ENCODE data around the gene CHSY1.

Gene CHSY1

DNA sequence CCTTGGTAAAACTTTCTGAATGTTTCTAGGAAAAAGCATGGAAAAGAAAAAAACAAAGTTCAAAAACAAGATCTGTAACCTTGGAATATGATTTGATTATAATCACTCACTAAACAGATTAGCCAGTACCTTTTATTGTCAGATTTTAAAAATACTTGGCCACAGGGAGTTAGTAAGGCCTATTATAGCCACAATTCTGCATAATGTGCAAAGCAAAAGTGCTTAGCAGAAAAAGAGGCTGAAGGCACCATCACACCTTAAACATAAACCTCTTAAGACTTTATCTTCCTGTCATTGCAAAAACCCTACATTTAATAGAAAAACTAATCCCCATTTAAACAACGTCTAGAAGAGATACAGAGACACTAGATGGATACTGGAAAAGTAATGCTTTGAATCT is 41.8 kb downstream of the CHSY1 start:
- TF ChIP-seq, protein P1, sequence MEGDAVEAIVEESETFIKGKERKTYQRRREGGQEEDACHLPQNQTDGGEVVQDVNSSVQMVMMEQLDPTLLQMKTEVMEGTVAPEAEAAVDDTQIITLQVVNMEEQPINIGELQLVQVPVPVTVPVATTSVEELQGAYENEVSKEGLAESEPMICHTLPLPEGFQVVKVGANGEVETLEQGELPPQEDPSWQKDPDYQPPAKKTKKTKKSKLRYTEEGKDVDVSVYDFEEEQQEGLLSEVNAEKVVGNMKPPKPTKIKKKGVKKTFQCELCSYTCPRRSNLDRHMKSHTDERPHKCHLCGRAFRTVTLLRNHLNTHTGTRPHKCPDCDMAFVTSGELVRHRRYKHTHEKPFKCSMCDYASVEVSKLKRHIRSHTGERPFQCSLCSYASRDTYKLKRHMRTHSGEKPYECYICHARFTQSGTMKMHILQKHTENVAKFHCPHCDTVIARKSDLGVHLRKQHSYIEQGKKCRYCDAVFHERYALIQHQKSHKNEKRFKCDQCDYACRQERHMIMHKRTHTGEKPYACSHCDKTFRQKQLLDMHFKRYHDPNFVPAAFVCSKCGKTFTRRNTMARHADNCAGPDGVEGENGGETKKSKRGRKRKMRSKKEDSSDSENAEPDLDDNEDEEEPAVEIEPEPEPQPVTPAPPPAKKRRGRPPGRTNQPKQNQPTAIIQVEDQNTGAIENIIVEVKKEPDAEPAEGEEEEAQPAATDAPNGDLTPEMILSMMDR (IDR thresholded peaks at IDR 0.05), result no peak

DNA sequence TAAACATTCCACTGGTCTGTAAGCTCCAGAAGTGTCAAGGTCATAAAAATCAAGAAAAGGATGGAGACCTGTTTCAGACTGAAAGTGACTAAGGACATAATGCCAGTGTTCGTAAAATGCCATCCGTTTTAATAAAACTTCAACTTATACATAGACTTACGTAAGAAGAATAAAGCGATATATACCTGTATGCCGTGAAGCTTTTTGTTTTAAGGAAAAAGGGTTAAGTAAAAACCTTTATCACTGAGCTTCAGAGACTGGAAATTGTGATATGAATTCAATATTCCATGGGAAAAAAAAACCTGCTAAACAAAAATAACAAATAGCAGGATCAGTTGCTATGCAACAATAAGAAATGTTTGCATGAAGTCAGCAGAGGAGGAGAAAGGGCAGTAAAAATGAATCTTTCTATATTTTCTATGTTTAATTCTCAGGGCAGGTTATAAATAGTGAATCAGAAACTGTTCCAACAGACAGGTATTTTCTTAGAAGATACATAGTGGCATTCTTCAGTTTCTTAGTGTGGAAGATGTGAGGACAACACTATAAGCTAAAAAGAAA is 42.5 kb downstream of the CHSY1 start:
- TF ChIP-seq, protein P1 (IDR thresholded peaks at IDR 0.05), result no peak

DNA sequence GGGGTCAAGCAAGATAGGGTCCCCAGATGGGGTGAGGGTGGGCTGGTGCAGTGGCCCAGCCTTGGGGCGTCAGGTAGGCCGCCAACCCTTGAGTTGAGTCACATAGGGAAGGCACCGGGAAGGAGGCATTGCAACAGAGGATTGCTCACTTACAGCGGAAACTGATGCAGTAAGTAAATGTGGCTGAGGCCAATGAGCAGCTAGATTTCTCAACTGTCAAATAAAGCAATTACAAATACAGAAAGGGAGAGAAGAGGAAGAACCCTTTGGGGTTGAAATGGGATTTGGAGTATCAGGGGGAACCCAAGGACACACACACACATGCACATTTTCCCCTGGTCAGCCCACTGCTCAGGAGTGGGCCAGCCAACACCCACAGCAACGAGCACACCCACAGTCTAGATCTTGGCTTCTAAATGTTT is 44.0 kb downstream of the CHSY1 start:
- TF ChIP-seq, protein P1 (IDR thresholded peaks at IDR 0.05), result no peak

DNA sequence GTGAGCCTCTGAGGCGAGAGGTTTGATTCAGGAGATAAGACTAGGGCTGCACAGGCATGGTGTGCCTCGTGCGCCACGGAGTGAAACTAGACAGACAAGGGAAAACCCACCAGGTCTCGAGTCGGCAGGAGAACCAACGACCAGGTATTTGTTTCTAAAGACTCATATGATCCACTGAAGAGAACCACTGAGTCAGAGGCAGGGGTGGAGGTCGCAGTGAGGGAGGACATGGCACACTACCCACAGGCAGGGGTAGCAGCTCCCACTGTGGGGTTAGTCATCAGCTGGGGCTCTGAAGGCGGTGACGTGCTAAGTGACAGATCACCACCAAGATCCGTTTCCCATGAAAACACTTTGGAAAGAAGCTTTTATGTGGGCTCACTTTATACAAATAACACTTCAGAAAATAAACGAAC is 45.7 kb downstream of the CHSY1 start:
- TF ChIP-seq, protein P1 (IDR thresholded peaks at IDR 0.05), result no peak

DNA sequence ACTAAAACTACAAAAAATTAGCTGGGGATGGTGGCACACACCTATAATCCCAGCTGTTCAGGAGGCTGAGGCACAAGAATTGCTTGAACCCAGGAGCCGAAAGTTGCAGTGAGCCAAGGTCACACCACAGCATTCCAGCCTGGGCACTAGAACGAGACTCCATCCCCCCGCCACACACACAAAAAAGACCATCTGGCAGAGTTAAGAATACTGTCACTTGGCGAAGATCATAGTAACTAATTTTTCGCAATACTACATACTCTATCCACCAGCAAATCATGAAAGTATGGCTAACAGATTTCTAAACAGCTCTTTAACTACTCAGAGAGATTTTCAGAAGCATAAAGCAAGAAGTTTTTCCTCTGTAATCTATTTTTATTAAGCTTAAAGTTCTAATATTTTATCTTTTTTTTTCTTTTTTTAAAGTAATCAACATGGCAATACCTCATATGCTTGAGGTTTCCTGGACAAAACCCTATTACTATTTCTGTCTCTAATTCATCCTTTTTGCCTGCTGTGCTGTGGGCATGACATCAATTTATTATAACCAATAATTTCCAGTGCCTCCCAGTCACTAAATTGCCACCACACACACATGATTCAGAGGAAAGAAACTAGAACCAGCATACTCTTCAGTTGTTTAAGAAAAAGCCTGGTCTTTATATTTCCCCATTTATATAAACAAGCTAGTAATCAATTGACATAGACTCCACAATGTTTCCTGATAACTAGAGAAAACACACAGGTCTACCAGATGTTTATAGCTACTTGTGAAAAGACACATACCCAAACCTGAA is 46.9 kb downstream of the CHSY1 start:
- TF ChIP-seq, protein P1 (IDR thresholded peaks at IDR 0.05), result no peak

DNA sequence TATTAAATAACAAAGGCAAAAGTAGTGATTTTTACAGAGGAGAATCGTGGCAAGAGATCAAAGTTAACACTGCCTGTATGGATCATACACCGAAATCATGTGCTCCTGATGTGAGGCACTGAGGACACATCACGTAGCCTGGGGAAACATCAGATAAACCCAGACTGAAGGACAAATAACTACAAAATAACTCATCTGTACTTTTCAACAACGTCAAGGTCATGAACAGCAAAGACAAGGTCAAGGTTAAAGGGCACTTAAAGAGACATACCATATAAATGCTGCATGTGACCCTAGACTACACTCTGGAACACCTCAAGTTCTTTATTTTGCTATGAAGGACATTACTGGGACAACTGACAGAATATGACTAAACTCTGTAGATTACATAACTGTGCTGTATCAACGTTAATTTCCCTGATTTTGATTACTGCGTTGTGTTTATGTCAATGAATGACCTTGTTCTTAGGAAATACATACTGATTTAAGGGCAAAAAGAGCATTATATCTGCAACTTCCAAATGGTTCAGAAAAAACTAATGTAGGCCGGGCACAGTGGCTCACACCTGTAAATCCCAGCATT is 48.1 kb downstream of the CHSY1 start:
- TF ChIP-seq, protein P1 (IDR thresholded peaks at IDR 0.05), result no peak

DNA sequence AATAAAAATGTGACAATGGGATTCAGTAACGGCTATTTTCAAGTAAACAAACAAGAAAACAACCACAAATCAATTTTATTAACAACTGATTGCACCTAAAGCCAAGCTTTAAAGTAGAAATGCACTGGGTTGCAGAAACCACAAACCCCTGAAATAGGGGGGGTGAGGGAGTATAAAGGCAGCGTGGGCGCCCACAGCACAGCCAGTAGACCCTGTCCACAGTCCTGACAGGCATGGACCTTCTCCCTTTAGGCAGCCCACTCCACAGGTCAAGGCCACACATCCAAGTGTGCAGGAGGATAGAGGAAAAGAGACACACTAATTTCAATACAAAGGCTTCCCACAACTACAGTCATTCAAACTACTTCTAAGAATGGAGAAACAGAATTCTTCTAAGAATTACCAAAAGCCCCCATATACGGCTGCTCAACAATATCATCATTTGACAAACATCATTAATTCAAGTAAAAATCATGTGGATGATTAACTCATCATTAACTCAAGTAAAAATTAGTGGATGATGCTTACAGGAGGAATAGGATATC is 48.7 kb downstream of the CHSY1 start:
- TF ChIP-seq, protein P1 (IDR thresholded peaks at IDR 0.05), result no peak
